DOHH2 (cell line): ENCODE measurements around the gene TF.

Source experiments
- H3F3A ChIP-seq: fragments of 200-600 bp; sonication (generic), shearing (Covaris generic); 2 replicates; pipeline ENCODE4 v1.6.0; 2016; ENCODE audit warnings: antibody characterized with exemption, mild to moderate bottlenecking; ENCODE audit not compliant: control insufficient read depth, insufficient read depth
- H3K27ac ChIP-seq: fragments of 200-600 bp; sonication (generic); 2 replicates; pipeline ENCODE4 v1.5.1; 2014; ENCODE audit warnings: low read depth, mild to moderate bottlenecking, low read length, moderate library complexity
- H3K27me3 ChIP-seq: fragments of 200-600 bp; sonication (generic); 2 replicates; pipeline ENCODE4 v1.6.1; 2014; ENCODE audit warnings: mild to moderate bottlenecking, low read length, mixed read lengths; ENCODE audit not compliant: control insufficient read depth
- H3K36me3 ChIP-seq: fragments of 200-600 bp; sonication (generic); 2 replicates; pipeline ENCODE4 v1.6.1; 2014; ENCODE audit warnings: mild to moderate bottlenecking, low read length, moderate library complexity, mixed read lengths; ENCODE audit not compliant: control insufficient read depth
- H3K4me1 ChIP-seq: fragments of 200-600 bp; sonication (generic); 2 replicates; pipeline ENCODE4 v1.6.1; 2014; ENCODE audit warnings: mild to moderate bottlenecking, low read length, mixed read lengths; ENCODE audit not compliant: control insufficient read depth
- H3K4me2 ChIP-seq: fragments of 200-600 bp; sonication (generic); 2 replicates; pipeline ENCODE4 v1.6.0; 2014; ENCODE audit warnings: mild to moderate bottlenecking, low read length, moderate library complexity
- H3K4me3 ChIP-seq: fragments of 200-600 bp; sonication (generic); 2 replicates; pipeline ENCODE4 v1.5.1; 2014; ENCODE audit warnings: mild to moderate bottlenecking, low read length, mixed read lengths
- H3K79me2 ChIP-seq: fragments of 200-600 bp; sonication (generic); 2 replicates; pipeline ENCODE4 v1.6.1; 2014; ENCODE audit warnings: mild to moderate bottlenecking, low read length, mixed read lengths; ENCODE audit not compliant: control insufficient read depth
- H3K9me2 ChIP-seq: fragments of 200-600 bp; sonication (generic); replicated peaks from 2 replicates; pipeline ENCODE4 v1.6.1; 2014; ENCODE audit warnings: mild to moderate bottlenecking, low read length, mixed read lengths; ENCODE audit not compliant: control insufficient read depth
- H3K9me3 ChIP-seq: fragments of 200-600 bp; sonication (generic); 2 replicates; pipeline ENCODE4 v1.6.1; 2014; ENCODE audit warnings: antibody characterized with exemption, low read length, mixed read lengths; ENCODE audit not compliant: control insufficient read depth, insufficient read depth
- H4K20me1 ChIP-seq: fragments of 200-600 bp; sonication (generic); 2 replicates; pipeline ENCODE4 v1.6.0; 2014; ENCODE audit warnings: low read depth, mild to moderate bottlenecking, antibody characterized with exemption, low read length, moderate library complexity; ENCODE audit not compliant: control insufficient read depth, insufficient read depth
- CTCF ChIP-seq: fragments of 200-600 bp; sonication (generic); IDR thresholded peaks from one replicate; pipeline ENCODE4 v1.5.1; 2014; ENCODE audit warnings: antibody characterized with exemption, mild to moderate bottlenecking, low read depth, low read length; ENCODE audit not compliant: poor library complexity, severe bottlenecking
- EZH2phosphoT487 ChIP-seq: fragments of 200-600 bp; sonication (generic); IDR thresholded peaks from 2 replicates; pipeline ENCODE4 v1.6.1; 2017; ENCODE audit warnings: borderline replicate concordance, mild to moderate bottlenecking, antibody characterized with exemption, low read length, moderate library complexity, mixed read lengths

The TF gene

GRCh38 chr3:133792171-133792763 lies 46.1 kb downstream of the TF start:
- Histone ChIP-seq H3K4me2 (no peak overlapping the region), H3K4me1 (no peaks in the 10 kb centered on the region), H3K79me2 (no peaks in the 10 kb centered on the region), H3K9me2 (no peaks in the 10 kb centered on the region), H3F3A (no peaks in the 10 kb centered on the region), H3K4me3 (no peak overlapping the region), H4K20me1 (no peaks in the 10 kb centered on the region), H3K36me3 (no peaks in the 10 kb centered on the region), H3K27ac (no peak overlapping the region), H3K27me3 (no peaks in the 10 kb centered on the region), H3K9me3 (peaks cover 7% of the 10 kb centered on the region)
- TF ChIP-seq EZH2phosphoT487 (no peak), CTCF (no peak)

DNA sequence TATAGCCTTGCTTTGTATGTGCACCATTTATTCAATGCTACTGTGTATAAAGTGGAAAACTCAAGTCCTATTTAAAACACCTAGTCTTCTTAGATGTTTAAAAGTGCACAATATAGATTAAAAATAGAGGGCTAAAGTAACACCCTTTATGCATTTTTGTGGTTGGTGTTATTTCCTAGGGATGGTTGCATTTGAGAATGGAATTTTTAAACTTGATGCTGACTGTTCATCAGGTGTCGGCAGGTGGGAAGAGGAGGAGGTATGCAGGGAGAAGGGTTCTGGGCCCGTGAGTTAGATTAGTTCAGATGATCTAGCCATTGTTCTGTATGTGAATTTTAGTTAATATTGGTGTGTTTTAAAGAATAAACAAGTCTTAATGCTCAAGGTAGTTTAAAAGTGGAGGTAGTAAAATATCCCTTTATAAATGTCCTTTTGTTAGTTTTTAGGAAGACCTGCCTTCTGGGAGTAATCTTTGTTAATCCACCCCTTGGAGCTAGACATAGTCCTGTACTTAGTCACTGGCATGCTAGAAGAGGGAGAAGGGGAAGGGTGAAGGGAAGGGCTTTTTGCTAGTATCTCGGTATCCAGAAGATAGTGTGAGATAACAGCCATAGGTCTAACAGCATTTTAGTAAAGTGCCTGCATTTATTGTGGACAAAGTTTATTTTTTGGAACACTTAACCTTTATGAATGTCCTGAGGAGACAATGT lies 51.4 kb downstream of the TF start:
- H3K27me3 ChIP-seq: peaks cover 10% of the 10 kb centered on the region
- no peak overlapping the region for H3K27ac ChIP-seq
- no peaks in the 10 kb centered on the region; the same call in 1 of the 2 replicates for H3K9me3 ChIP-seq
- TF ChIP-seq EZH2phosphoT487 (no peak), CTCF (no peak)
- H3K4me2 ChIP-seq: no peak overlapping the region
- H3K4me3 ChIP-seq: no peak overlapping the region
- no peaks in the 10 kb centered on the region for H3F3A ChIP-seq
- no peaks in the 10 kb centered on the region for H3K79me2 ChIP-seq
- H4K20me1 ChIP-seq: no peaks in the 10 kb centered on the region
- H3K36me3 ChIP-seq: no peaks in the 10 kb centered on the region
- no peaks in the 10 kb centered on the region for H3K4me1 ChIP-seq
- no peaks in the 10 kb centered on the region for H3K9me2 ChIP-seq

- H3F3A ChIP-seq: no peaks in the 10 kb centered on the region
- TF ChIP-seq CTCF (no peak), EZH2phosphoT487 (no peak)
- H4K20me1 ChIP-seq: no peaks in the 10 kb centered on the region
- H3K9me2 ChIP-seq: no peaks in the 10 kb centered on the region
- no peaks in the 10 kb centered on the region for H3K9me3 ChIP-seq
- no peaks in the 10 kb centered on the region for H3K79me2 ChIP-seq
- no peak overlapping the region for H3K4me2 ChIP-seq
- H3K4me1 ChIP-seq: peaks cover 2% of the 10 kb centered on the region
- peaks cover 10% of the 10 kb centered on the region for H3K27me3 ChIP-seq
- H3K27ac ChIP-seq: no peak overlapping the region
- no peaks in the 10 kb centered on the region for H3K36me3 ChIP-seq
- H3K4me3 ChIP-seq: no peak overlapping the region
Measured at GRCh38 chr3:133799794-133800585, 53.8 kb downstream of the TF start.
